ENCODE measurements around the gene RBM25. TPM values are rescaled to one million over a fixed set of nuclear protein-coding genes. Genes with fewer than 3 reads are reported as not detected.

The RBM25 gene
- total RNA-seq, 6 experiments from 2014 or later = 60.2 to 71.2 (median 64.1) TPM

DNA sequence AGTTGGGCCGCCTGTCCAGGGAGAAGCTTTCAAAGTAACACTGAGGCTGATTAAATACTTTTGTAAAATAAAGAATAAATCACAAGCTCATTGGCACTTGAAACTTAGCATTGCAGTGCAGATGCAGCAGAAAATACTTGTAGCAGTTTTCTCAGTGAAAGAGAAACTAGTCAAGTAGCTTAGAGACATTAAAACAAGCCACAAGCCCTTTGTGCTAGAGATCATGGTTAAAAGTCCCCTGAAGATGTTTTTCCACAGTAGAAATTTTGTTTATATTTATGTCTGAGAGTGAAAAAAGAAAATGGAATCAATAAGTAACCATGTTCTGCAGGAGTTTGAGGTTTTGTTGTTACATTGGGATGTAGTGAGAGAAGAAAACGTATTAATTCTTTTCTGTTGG, 83.9 kb downstream of the RBM25 start:
- TF ChIP-seq, protein P1, sequence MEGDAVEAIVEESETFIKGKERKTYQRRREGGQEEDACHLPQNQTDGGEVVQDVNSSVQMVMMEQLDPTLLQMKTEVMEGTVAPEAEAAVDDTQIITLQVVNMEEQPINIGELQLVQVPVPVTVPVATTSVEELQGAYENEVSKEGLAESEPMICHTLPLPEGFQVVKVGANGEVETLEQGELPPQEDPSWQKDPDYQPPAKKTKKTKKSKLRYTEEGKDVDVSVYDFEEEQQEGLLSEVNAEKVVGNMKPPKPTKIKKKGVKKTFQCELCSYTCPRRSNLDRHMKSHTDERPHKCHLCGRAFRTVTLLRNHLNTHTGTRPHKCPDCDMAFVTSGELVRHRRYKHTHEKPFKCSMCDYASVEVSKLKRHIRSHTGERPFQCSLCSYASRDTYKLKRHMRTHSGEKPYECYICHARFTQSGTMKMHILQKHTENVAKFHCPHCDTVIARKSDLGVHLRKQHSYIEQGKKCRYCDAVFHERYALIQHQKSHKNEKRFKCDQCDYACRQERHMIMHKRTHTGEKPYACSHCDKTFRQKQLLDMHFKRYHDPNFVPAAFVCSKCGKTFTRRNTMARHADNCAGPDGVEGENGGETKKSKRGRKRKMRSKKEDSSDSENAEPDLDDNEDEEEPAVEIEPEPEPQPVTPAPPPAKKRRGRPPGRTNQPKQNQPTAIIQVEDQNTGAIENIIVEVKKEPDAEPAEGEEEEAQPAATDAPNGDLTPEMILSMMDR (IDR thresholded peaks at IDR 0.05) = no peak
- Mint-ChIP-seq H3K4me1 (ENCODE audit: low read depth) (peaks cover 41% of the 10 kb centered on the region), H3K4me3 (no peak overlapping the region), H3K36me3 (ENCODE audit: low read depth) (peaks cover 11% of the 10 kb centered on the region), H3K9me3 (no peaks in the 10 kb centered on the region), H3K27me3 (ENCODE audit: insufficient read depth) (no peaks in the 10 kb centered on the region; the same call in none of the 2 replicates), H3K27ac (peak overlapping the region; percentile 28; the same call in 1 of the 2 replicates)
- DNase-seq = no peak

DNA sequence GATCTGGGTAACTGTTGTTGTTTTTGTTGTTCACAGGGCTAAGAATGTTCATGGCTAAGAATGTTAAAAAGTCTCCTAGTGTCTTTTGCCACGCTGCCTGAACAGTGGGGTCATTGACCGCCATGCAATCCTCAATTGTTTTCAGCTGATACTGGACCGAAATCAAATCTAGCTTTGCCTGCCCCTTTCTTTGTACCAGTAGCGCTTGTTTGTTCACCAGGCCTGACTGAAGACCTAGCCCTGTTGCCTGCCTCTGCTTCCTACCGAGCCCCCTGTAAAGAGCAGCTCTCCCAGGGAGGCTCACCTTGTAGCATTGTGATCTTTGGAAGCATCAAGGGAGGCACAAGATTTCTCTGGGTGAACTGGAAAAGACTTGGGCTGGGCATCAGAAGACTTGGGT, 84.7 kb downstream of the RBM25 start:
- H3K36me3 Mint-ChIP-seq (ENCODE audit: low read depth) = 0 out of 2 replicates have a peak, but pooled peaks cover 6% of the 10 kb centered on the region
- TF ChIP-seq, protein P1 (IDR thresholded peaks at IDR 0.05) = no peak
- peak overlapping the region; percentile 40; the same call in 1 of the 2 replicates for H3K27ac Mint-ChIP-seq

DNA sequence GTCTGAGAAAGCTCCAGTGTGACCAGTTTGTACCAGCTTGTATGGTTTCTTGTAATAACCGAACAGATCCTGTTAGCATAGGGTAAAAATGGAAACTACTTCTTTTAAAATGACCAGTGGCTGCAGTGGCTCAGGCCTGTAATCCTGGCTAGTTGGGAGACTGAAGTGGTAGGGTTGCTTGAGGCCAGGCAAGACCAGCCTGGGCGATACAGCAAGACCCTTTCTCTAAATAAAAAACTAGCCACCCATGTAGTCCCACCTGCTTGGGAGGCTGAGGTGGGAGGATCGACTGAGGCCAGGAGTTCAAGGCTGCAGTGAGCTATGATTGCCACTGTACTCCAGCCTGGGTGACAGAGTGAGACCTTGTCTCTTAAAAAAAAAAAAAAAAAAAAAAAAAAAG, 85.3 kb downstream of the RBM25 start:
- TF ChIP-seq, protein P1 (IDR thresholded peaks at IDR 0.05) = no peak
- Mint-ChIP-seq H3K27me3 (ENCODE audit: insufficient read depth) (no peaks in the 10 kb centered on the region; the same call in none of the 2 replicates), H3K4me3 (no peak overlapping the region), H3K4me1 (ENCODE audit: low read depth) (peaks cover 49% of the 10 kb centered on the region), H3K27ac (no peak overlapping the region), H3K36me3 (ENCODE audit: low read depth) (0 out of 2 replicates have a peak, but pooled peaks cover 6% of the 10 kb centered on the region), H3K9me3 (no peaks in the 10 kb centered on the region)
- DNase-seq = no peak

More for the DNA sequence above, 84.7 kb downstream of the RBM25 start:
- no peak for DNase-seq
- H3K27me3 Mint-ChIP-seq (ENCODE audit: insufficient read depth) = no peaks in the 10 kb centered on the region; the same call in none of the 2 replicates
- no peak overlapping the region for H3K4me3 Mint-ChIP-seq
- H3K4me1 Mint-ChIP-seq (ENCODE audit: low read depth) = peaks cover 43% of the 10 kb centered on the region
- H3K9me3 Mint-ChIP-seq = no peaks in the 10 kb centered on the region

DNA sequence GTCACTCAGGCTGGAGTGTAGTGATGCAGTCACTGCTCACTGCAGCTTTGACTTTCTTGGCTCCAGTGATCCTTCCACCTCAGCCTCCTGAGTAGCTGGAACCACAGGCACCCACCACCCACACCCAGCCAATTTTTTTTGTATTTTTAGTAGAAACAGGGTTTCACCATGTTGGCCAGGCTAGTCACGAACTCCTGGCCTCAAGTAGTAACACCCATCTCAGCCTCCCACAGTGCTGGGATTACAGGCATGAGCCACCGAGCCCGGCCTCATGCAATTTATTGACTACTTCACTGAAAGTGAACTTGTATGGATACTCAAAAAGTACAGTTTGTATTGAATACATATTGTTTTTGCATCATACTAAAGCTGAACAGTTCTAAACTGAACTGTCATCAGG, 87.0 kb downstream of the RBM25 start:
- no peak for DNase-seq
- Mint-ChIP-seq H3K27me3 (ENCODE audit: insufficient read depth) (no peaks in the 10 kb centered on the region; the same call in none of the 2 replicates), H3K4me1 (ENCODE audit: low read depth) (peaks cover 49% of the 10 kb centered on the region), H3K9me3 (no peaks in the 10 kb centered on the region), H3K4me3 (no peak overlapping the region), H3K36me3 (ENCODE audit: low read depth) (peaks cover 14% of the 10 kb centered on the region; the same call in 1 of the 2 replicates), H3K27ac (no peak overlapping the region)
- TF ChIP-seq, protein P1 (IDR thresholded peaks at IDR 0.05) = no peak

DNA sequence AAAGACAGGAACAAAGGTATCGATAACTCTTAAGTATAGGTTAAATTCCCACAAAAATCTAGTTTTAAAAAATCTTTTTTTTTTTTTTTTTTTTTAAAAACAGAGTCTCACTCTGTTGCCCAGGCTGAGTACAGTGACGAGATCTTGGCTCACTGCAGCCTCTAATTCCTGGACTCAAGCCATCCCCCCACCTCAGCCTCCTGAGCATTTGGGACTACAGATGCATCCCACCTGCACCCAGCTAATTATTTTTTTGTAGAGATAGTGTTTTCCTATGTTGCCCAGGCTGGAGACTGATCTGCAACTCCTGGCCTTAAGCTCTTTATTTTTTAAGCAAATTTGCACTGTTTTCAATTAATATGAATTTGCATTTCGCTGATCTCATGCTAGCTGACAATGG, 87.8 kb downstream of the RBM25 start:
- Mint-ChIP-seq H3K4me3 (peak overlapping the region; percentile 58; the same call in 1 of the 2 replicates), H3K9me3 (no peaks in the 10 kb centered on the region), H3K27me3 (ENCODE audit: insufficient read depth) (no peaks in the 10 kb centered on the region; the same call in 1 of the 2 replicates), H3K4me1 (ENCODE audit: low read depth) (peaks cover 42% of the 10 kb centered on the region), H3K27ac (peak overlapping the region; percentile 84), H3K36me3 (ENCODE audit: low read depth) (peaks cover 8% of the 10 kb centered on the region; the same call in 1 of the 2 replicates)
- TF ChIP-seq, protein P1 (IDR thresholded peaks at IDR 0.05) = no peak
- no peak for DNase-seq
